ENCODE data around the gene SEPTIN10. TPM values are rescaled to one million over a fixed set of nuclear protein-coding genes. Genes with fewer than 3 reads are reported as not detected.

Gene SEPTIN10
- total RNA-seq, 4 donors from 2014 or later: 104 to 160 (median 118) TPM

GRCh38 chr2:109523536-109524361 is 90.0 kb downstream of the SEPTIN10 start:
- Histone ChIP-seq H3K27ac (no peak overlapping the region), H3K27me3 (no peaks in the 10 kb centered on the region), H3K36me3 (no peaks in the 10 kb centered on the region), H3K4me1 (no peaks in the 10 kb centered on the region), H3K4me3 (no peak overlapping the region), H3K9me3 (no peaks in the 10 kb centered on the region)
- TF ChIP-seq POLR2A (IDR thresholded peaks at IDR 0.05) (no peak), CTCF (IDR thresholded peaks at IDR 0.05) (no peak), EP300 (IDR thresholded peaks at IDR 0.05) (no peak)
- DNase-seq (ENCODE audit: low spot score in 2 of 2): no peak
- 78 to 81% methylated on average over 11 to 13 of the region's 13 CpGs for WGBS, 2 donors

GRCh38 chr2:109523121-109523520 is 90.6 kb downstream of the SEPTIN10 start:
- WGBS, 2 donors: 74 to 82% methylated on average over 5 to 6 of the region's 6 CpGs
- Histone ChIP-seq H3K27me3 (no peaks in the 10 kb centered on the region), H3K4me1 (no peaks in the 10 kb centered on the region), H3K27ac (no peak overlapping the region), H3K9me3 (no peaks in the 10 kb centered on the region), H3K4me3 (no peak overlapping the region), H3K36me3 (no peaks in the 10 kb centered on the region)
- TF ChIP-seq POLR2A (IDR thresholded peaks at IDR 0.05): no peak
- no peak for TF ChIP-seq EP300 (IDR thresholded peaks at IDR 0.05)
- TF ChIP-seq CTCF (IDR thresholded peaks at IDR 0.05): no peak
- DNase-seq (ENCODE audit: low spot score in 2 of 2): no peak

- no peaks in the 10 kb centered on the region for H3K9me3 ChIP-seq
- WGBS, 2 donors: 91% methylated on average over 7 of the region's 7 CpGs
- H3K4me1 ChIP-seq: no peaks in the 10 kb centered on the region
- TF ChIP-seq POLR2A (IDR thresholded peaks at IDR 0.05): no peak
- TF ChIP-seq CTCF (IDR thresholded peaks at IDR 0.05): no peak
- no peak for TF ChIP-seq EP300 (IDR thresholded peaks at IDR 0.05)
- H3K36me3 ChIP-seq: no peaks in the 10 kb centered on the region
- H3K27me3 ChIP-seq: no peaks in the 10 kb centered on the region
- no peak for DNase-seq (ENCODE audit: low spot score in 2 of 2)
- no peak overlapping the region for H3K27ac ChIP-seq
- H3K4me3 ChIP-seq: no peak overlapping the region
Measured at GRCh38 chr2:109522063-109522374, 91.7 kb downstream of the SEPTIN10 start.

- DNase-seq (ENCODE audit: low spot score in 2 of 2): no peak
- no peaks in the 10 kb centered on the region for H3K4me1 ChIP-seq
- no peak overlapping the region for H3K27ac ChIP-seq
- no peak overlapping the region for H3K4me3 ChIP-seq
- H3K36me3 ChIP-seq: no peaks in the 10 kb centered on the region
- no peak for TF ChIP-seq CTCF (IDR thresholded peaks at IDR 0.05)
- TF ChIP-seq POLR2A (IDR thresholded peaks at IDR 0.05): no peak
- TF ChIP-seq EP300 (IDR thresholded peaks at IDR 0.05): no peak
- H3K9me3 ChIP-seq: no peaks in the 10 kb centered on the region
- 64 to 70% methylated on average over 20 of the region's 20 CpGs for WGBS, 2 donors
- H3K27me3 ChIP-seq: no peaks in the 10 kb centered on the region
Measured at GRCh38 chr2:109521233-109522062, 92.3 kb downstream of the SEPTIN10 start.

- DNase-seq (ENCODE audit: low spot score in 2 of 2): no peak
- no peak overlapping the region for H3K27ac ChIP-seq
- WGBS, 2 donors: 92 to 95% methylated on average over 4 of the region's 4 CpGs
- H3K27me3 ChIP-seq: no peaks in the 10 kb centered on the region
- H3K36me3 ChIP-seq: no peaks in the 10 kb centered on the region
- H3K4me3 ChIP-seq: no peak overlapping the region
- TF ChIP-seq EP300 (IDR thresholded peaks at IDR 0.05) (no peak), POLR2A (IDR thresholded peaks at IDR 0.05) (no peak), CTCF (IDR thresholded peaks at IDR 0.05) (no peak)
- H3K4me1 ChIP-seq: peaks cover 0 to 3% (median under 1%) of the 10 kb centered on the region in 4 donors
- no peaks in the 10 kb centered on the region for H3K9me3 ChIP-seq
Measured at GRCh38 chr2:109519513-109519912, 94.3 kb downstream of the SEPTIN10 start.

All from tibial nerve (tissue), 4 donors.